GM19328 (cell line): ENCODE measurements around the gene AK4.
A peak's percentile ranks its signal among the peaks of the same experiment; 100 is the strongest.
"Not testable (repeated sequence)": the region's sequence is repeated elsewhere in the genome, so short reads cannot be mapped to it uniquely, and the experiment has no call there.

Experiments used
- ATAC-seq: cut with Tn5 transposase; IDR thresholded peaks from one replicate; pipeline ENCODE4 v1.9.1; 2021; ENCODE audit warnings: mild to moderate bottlenecking, moderate library complexity; ENCODE audit not compliant: unreplicated experiment

AK4 gene

DNA sequence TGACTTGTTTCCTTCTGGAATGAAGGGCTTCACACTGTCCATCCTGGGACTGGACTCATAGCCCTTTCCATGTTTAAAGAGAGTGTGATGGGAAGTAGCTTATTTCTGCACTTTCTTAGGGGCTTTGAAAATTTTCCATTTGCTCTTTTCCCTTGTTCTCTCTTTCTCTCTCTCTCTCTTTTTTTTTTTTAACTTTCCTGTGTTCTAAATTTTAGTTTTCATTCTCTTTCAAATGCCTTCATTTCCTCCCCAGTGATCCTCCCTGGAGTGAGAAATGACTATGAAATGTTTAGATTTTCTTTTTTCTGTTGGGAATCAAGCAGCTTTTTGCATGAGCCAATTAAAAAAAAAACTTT, 2.1 kb downstream of the AK4 start:
- no peak for ATAC-seq

- ATAC-seq = no peak
Measured at GRCh38 chr1:65150583-65151263, 2.7 kb downstream of the AK4 start.

DNA sequence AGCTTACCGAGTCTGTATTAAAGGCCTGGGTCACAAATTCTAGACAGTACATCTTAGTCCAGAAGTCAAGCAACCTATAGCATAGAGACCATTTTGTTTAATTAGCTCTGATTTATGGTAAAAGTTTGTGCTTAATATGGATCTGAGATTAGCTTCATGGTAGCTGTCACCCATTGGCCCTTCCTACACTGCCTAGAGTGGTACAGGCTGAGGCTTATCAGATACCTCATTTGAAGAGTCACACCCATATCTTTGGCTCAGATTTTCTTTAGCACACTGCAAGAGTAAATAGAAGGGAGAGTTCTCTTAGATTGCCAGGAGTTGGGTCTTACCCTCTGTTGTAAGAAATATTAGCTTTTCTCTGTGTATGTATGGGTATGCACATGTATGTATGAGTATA, 3.6 kb downstream of the AK4 start:
- ATAC-seq = no peak

GRCh38 chr1:65153635-65154034, 5.6 kb downstream of the AK4 start:
- ATAC-seq = no peak

GRCh38 chr1:65156910-65157545, 9.0 kb downstream of the AK4 start:
- no peak for ATAC-seq

DNA sequence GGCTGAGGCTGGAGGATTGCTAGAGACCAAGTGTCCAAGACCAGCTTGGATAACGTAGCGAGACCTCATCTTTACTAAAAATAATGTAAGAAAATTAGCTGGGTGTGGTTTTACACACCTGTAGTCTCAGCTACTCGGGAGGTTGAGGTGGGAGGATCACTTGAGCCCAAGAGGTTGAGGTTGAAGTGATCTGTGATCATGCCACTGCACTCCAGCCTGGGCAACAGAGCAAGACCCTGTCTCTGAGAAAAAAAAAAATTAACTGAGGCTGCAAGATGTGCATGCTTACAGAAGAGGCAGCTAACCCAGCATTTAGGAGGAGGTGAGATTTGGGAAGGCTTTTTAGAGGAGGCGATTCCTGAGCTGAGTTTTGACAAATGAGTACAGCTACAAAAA, 9.5 kb downstream of the AK4 start:
- ATAC-seq = no peak

DNA sequence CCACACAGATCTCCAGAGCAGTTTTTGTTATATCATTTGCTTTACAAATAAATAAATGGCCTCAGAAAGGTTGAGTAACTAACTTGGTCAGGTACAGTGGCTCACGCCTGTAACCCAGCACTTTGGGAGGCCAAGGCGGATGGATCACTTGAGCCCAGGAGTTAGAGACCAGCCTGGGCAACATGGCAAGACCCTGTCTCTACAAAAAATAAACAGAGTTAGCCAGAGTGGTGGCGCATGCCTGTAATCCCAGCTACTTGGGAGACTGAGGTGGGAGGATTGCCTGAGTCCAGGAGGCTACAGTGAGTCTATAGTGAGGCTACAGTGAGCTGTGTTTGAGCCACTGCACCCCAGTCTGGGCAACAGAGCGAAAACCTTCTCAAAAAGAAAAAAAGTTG, 11.3 kb downstream of the AK4 start:
- not testable (repeated sequence) for ATAC-seq

DNA sequence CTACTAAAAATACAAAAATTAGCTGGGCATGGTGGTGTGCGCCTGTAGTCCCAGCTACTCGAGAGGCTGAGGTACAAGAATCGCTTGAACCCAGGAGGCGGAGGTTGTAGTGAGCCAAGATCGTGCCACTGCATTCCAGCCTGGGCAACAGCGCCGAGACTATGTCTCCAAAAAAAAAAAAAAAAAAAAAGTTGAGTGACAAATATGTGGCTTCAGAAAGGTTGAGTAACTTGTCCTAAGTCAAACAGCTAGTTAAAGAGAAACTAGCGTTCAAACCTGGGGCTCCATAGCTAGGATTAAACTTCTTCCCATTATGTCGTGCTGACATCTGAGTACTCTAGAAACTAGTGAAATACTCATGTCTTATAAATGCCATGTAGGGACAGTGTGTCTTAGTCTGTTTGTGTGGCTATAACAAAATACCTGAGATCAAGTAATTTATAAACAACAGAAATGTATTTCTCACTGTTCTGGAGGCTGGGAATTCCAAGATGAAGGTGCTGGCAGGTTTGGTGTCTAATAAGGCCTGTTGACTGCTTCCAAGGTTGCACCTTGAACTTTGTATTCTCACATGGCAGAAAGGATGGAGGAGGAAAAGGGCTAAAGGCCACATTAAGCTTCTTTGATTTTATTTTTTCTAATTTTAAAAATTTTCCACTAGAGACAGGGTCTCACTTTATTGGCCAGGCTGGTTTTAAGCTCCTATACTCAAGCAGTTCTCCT, 12.0 kb downstream of the AK4 start:
- no peak for ATAC-seq

- no peak for ATAC-seq
Measured at GRCh38 chr1:65163201-65163805, 15.3 kb downstream of the AK4 start.

DNA sequence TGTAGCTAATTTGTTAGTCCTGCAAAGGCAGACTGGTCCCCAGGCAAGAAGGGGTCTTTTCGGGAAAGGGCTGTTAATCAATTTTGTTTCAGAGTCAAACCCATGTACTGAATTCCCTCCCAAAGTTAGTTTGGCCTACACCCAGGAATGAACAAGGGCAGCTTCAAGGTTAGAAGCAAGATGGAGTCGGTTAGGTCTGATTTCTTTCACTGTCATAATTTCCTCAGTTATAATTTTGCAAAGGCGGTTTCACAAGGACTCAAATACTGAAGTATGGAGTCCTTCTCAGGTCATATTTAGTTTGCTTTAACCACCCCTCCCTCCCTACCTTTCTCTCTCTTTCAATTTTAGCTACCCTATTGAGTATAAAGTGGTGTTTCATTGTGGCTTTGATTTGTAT, 16.1 kb downstream of the AK4 start:
- not testable (repeated sequence) for ATAC-seq

- no peak for ATAC-seq
Measured at GRCh38 chr1:65164633-65165032, 16.6 kb downstream of the AK4 start.

DNA sequence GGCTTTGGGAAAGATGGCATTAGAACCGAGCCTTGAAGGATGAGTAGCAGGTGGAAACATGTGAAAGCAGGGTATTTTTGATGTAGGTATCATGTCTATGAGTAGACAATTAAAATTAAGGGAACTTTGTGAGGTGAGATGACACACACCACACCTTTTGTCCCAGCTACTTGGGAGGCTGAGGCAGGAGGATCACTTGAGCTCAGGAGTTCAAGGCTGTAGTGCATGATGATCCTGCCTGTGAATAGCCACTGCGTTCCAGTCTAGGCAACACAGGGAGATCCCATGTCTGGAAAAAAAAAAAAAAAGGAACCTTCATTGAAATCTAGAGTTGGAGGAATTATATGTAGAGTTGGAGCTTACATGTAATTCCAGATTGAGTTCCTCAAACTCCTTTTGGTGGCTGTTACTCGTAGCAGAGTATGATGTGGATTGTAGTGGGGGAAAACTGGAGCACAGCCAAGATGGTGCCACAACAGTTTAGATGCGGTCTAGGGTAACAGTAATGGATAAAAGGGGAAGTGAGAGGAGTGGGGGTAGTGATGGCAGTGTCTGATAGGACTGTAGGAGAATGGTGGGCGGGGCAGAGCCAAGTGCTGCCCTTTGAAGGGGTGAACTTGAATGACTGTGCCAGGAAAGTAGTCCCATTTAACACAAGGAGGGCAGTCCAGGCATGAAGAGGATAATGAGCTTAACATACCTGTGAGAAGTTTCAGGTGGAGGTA, 17.4 kb downstream of the AK4 start:
- peak; percentile 72 for ATAC-seq

DNA sequence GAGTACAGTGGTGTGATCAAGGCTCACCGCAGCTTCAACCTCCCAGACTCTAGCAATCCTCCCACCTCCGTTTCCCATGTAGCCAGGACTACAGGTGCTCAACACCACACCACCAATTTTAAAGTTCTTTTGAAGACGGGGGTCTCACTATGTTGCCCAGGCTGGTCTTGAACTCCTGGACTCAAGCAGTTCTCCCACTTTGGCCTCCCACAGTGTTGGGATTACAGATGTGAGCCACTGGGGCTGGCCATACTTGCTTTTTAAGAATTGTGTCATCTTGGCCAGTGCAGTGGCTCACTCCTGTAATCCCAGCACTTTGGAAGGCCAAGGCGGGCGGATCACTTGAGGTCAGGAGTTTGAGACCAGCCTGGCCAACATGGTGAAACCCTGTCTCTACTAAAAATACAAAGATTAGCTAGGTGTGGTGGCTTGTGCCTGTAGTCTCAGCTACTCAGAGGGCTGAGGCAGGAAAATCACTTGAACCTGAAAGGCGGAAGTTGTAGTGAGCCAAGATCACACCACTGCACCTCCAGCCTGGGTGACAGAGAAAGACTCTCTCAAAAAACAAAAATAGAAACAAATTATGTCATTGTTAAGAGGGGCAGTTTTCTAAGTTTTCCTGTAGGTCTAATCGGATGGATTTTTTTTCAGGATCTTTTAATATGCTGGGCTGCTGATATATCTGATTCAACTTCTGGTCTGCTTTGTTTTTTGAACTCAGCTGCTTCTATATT, 18.7 kb downstream of the AK4 start:
- ATAC-seq = no peak

- ATAC-seq = no peak
Measured at GRCh38 chr1:65167586-65168242, 19.7 kb downstream of the AK4 start.

DNA sequence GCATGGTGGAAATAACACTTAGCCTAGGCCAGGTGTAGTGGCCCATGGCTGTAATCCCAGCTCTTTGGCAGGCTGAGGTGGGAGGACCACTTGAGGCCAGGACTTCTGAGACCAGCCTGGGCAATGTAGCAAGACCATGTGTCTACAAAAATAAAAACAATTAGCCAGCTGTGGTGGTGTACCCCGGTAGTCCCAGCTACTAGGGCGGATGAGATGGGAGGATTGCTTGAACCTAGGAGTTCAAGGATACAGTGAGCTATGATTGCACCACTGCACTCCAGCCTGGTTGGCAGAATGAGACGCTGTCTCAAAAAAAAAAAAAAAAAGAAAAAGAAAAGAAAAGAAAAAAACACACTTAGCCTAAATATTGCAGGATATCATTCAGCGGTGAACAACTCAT, 20.9 kb downstream of the AK4 start:
- ATAC-seq = no peak

DNA sequence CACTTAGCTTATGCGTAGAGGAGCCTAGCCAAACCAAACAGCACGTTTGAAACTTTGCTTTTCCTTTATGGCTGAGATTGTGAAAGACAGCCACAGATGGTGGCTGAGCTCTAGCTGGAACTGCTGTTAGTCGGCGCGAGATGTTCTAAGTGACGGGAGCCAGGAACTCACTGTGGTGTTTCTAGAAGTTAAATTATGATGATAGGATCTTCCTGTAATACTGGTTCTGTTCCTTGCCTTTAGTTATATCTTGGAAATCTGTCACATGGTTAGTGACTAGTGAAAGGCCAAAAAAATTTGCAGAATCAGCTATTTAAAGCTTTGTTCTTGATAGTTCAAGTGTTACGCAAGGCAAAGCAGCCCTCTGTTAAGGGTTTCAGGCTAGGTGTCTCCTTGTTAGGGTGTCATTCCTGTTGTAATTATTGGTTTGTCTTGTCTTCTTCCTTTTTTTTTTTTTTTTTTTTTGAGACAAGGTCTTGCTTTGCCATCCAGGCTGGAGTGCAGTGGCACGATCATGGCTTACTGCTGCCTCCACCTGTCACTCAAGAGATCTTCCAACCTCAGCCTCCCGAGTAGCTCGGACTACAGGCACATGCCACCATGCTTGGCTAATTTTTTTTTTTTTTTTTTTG, 22.6 kb downstream of the AK4 start:
- ATAC-seq = no peak

- no peak for ATAC-seq
Measured at GRCh38 chr1:65172936-65173690, 25.1 kb downstream of the AK4 start.

DNA sequence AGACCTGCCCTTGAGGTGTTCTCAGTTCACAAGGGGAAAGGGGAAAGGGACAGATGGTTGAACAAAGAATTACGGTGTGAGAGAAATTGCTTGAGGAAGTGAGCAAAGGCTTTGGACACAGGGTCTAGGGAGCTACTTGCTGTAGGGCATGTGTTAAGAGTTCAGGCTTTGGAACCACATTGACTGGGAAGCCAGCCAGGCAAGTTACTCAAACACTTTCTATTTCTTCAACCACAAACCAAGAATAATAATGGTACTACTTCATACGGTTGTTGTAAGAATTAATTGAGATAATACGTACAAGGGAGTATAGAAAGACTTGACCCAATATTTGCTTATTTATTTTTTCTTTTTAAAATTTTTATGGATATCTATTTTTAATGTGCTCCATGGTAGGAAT, 26.6 kb downstream of the AK4 start:
- peak; percentile 79 for ATAC-seq
